Erythroblast (primary cell): ENCODE measurements around the gene HCFC1.

Experiments used
- GATA1 ChIP-seq: IDR thresholded peaks from 2 replicates; pipeline ENCODE4 v1.6.1; 2011; ENCODE audit warnings: low read depth, mild to moderate bottlenecking, control low read depth, low read length, moderate library complexity
- POLR2A ChIP-seq: IDR thresholded peaks from 2 replicates; pipeline ENCODE4 v1.6.1; 2011; ENCODE audit warnings: mild to moderate bottlenecking, low read length

DNA sequence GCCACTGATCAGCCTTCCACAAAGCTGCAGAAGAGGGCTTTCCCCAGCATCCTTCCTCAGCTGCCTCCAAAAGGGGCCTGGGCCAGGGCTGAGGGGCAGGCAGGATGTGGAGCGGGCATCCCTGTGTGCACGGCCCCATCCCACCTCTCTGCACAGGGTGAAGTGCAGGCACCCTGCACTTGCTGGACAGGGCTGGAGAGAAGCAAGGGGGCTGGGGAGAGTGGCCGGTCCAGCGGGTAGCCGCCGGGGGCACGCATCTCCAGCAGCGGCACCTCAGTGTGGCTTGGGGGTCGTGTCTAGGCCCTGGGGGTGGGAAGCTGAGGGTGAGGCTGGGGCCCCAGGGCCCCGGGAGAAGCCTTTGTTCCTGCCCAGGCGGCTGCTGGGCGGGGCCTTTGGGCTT lies 64.2 kb downstream of the HCFC1 start:
- TF ChIP-seq POLR2A (no peak), GATA1 (no peak)
